ENCODE results near the gene DOCK2.
"Not testable (repeated sequence)": the region's sequence is repeated elsewhere in the genome, so short reads cannot be mapped to it uniquely, and the experiment has no call there.

Gene DOCK2

DNA sequence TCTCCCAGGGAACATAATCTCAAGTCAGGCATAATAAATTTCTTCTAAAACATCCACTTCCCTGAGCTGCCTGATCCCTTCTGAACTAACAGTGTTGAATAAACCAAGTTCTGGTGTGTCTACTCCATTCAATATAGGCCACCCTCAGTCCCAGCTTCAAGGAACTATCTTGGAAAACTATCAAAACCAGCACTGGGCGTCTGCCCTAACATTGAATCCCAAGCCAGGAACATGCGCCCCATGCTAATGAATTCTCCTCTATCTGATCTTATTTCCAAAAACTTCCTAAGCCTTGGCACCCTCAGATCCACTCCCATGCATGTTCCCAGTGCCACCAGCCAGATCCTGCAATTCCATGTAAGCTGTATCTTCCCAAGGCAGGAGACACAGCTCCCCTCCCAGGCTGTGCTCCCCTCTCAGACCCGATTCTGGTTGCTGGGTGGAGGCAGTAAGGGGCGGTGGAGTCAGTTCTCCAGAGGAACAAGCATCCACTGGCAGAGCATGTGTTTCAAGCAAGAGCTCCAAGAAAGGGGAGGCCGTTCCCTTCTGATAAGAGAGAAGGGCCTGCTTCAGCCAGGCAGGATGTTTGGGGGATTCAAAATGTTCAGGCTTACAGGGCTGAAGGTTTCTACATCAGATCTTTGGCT lies 455.5 kb downstream of the DOCK2 start:
- TF ChIP-seq, protein P1, sequence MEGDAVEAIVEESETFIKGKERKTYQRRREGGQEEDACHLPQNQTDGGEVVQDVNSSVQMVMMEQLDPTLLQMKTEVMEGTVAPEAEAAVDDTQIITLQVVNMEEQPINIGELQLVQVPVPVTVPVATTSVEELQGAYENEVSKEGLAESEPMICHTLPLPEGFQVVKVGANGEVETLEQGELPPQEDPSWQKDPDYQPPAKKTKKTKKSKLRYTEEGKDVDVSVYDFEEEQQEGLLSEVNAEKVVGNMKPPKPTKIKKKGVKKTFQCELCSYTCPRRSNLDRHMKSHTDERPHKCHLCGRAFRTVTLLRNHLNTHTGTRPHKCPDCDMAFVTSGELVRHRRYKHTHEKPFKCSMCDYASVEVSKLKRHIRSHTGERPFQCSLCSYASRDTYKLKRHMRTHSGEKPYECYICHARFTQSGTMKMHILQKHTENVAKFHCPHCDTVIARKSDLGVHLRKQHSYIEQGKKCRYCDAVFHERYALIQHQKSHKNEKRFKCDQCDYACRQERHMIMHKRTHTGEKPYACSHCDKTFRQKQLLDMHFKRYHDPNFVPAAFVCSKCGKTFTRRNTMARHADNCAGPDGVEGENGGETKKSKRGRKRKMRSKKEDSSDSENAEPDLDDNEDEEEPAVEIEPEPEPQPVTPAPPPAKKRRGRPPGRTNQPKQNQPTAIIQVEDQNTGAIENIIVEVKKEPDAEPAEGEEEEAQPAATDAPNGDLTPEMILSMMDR (IDR thresholded peaks at IDR 0.05; ENCODE audit: insufficient read depth, low read depth, low read length, missing control alignments) = no peak

DNA sequence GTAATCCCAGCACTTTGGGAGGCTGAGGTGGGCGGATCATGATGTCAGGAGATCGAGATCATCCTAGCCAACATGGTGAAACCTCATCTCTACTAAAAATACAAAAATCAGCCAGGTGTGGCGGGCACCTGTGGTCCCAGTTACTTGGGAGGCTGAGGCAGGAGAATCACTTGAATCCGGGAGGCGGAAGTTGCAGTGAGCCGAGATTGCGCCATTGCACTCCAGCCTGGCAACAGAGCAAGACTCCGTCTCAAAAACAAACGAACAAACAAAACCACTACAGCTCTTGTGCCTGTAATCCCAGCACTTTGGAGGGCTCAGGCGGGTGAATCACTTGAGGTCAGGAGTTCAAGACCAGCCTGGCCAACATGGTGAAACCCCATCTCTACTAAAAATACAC lies 457.3 kb downstream of the DOCK2 start:
- DNase-seq (ENCODE audit: low read depth); H3K4me3 ChIP-seq (ENCODE audit: low read length): not testable (repeated sequence)

More for the DNA sequence above, 455.5 kb downstream of the DOCK2 start:
- no peak overlapping the region for H3K4me3 ChIP-seq (ENCODE audit: low read length)
- DNase-seq (ENCODE audit: low read depth) = no peak

DNA sequence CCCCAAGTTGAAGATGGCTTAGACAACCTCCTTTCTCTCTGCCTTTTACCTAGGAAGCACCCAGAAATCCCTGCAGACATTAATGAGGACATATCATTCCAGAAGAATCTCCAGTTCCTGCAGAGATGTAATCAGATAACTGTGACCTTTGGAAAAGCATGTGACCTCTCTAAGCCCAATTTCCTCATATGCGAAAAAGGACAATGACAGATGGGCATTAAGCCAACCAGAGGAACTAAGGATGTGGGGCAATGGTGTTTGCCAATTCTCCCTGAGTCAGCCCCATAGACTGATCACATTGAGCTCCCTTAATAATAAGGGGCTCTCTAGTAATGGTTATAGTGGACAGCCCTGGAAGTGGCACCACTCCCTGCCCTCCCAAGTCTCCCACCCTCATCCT lies 458.6 kb downstream of the DOCK2 start:
- H3K4me3 ChIP-seq (ENCODE audit: low read length) = no peak overlapping the region
- TF ChIP-seq, protein P1 (IDR thresholded peaks at IDR 0.05; ENCODE audit: insufficient read depth, low read depth, low read length, missing control alignments) = no peak
- DNase-seq (ENCODE audit: low read depth) = no peak

DNA sequence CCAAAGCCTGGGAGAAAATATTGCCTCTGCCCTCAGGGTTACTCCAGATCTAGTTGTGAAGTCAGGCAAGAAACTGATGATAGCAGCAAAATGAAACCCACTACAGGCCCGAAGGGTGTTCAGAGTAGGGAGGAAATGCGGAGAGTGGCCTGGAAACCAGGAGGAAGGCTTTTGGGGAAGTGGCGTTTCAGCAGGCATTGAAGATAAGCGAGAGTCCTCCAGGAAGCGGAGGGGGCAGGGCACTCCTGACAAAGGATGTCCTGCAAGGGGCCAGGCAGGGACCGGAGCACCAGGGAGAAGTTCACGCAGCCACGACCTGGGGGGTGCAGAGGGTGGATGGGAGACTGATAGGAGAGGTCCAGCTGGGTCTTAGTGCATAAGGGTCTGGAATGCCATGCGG lies 460.9 kb downstream of the DOCK2 start:
- no peak for DNase-seq (ENCODE audit: low read depth)
- no peak overlapping the region for H3K4me3 ChIP-seq (ENCODE audit: low read length)
- TF ChIP-seq, protein P1 (IDR thresholded peaks at IDR 0.05; ENCODE audit: insufficient read depth, low read depth, low read length, missing control alignments) = no peak

DNA sequence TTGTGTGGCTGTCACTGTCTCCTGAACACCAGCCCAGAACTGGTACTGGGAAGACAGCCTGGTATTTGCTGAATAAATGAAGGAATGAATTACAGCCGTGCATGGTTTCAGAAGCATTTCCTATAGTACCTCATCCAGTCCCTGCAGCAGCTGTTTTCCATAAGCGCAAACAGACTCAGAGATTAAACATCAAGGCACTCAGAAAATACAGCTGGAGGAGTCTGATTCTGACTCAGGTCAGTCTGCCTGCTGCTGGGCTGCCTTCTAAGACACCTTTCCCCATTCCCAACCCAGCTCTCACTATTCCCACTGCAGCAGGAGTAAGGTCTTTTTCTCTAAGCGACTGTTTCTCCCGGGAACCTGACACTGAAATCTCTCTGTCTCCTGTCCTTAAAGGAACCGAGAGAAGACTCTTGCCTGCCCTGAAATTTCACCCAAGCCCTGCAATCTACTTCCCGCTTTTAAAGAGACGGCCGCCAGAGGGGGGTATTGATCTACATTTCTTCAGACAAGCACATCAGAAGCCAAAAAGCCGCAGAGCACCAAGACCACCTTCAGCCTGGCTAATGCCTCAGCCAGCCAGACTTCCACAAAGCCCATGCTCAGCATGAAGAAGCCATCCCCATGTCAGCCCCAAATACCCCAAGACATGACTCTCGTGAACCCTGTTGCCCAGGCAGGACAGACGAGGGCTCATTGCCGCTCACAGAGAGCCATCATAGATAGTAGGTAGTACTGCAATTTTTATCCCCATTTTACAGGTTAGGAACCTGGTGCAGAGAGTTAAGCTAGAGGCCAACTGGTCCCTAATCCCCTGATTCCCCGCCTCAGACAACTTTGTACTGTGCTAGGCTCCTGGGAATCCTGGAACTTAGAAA lies 463.2 kb downstream of the DOCK2 start:
- TF ChIP-seq, protein P1 (IDR thresholded peaks at IDR 0.05; ENCODE audit: insufficient read depth, low read depth, low read length, missing control alignments) = peak; percentile 68
- H3K4me3 ChIP-seq (ENCODE audit: low read length) = no peak overlapping the region
- peak; percentile 77 for DNase-seq (ENCODE audit: low read depth)

DNA sequence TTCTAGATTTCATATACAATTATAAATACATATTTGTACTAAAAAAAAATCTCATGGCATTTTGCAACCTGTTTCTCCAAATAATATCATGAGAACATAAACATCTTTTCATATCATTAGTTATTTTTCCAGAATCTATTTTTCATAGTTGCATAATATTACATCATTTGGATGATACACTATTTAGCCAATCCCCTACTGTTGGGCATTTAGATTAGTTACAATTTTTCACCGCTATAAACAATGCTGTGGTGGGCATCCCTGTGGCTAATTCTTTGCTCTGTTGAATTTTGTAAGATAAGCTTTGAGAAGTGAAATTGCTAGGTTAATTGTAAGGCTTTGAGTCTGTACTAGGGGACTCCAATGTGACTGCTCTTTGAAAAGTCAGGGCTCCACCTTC lies 466.4 kb downstream of the DOCK2 start:
- H3K4me3 ChIP-seq (ENCODE audit: low read length) = no peak overlapping the region
- TF ChIP-seq, protein P1 (IDR thresholded peaks at IDR 0.05; ENCODE audit: insufficient read depth, low read depth, low read length, missing control alignments) = no peak
- DNase-seq (ENCODE audit: low read depth) = no peak

DNA sequence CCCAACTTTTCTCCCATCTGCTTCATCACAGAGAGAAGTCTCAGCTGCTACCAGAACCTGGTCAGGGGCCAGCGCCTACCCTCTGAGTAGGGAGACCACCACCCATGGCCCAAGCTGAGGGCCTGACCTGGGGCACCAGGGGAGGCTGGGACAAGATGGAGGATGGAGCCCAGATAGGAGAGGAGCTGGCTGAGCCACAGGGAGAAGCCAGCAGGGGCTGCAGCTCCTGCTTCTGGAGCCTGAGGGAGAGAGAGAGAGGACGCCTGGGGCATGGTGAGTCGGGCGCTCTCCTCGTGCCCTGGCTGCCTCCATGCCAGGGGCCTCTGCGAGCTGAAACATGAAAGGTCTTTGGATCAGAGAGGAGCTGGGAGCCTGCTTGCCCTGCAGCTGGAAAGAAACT lies 467.2 kb downstream of the DOCK2 start:
- DNase-seq (ENCODE audit: low read depth) = no peak
- TF ChIP-seq, protein P1 (IDR thresholded peaks at IDR 0.05; ENCODE audit: insufficient read depth, low read depth, low read length, missing control alignments) = no peak
- H3K4me3 ChIP-seq (ENCODE audit: low read length) = no peak overlapping the region
